ENCODE results near the gene OR13C8.
"Not testable (repeated sequence)": the region's sequence is repeated elsewhere in the genome, so short reads cannot be mapped to it uniquely, and the experiment has no call there.

GRCh38 chr9:104520241-104520640 is 48.7 kb upstream of the OR13C8 start:
- TF ChIP-seq CTCF, POLR2A (IDR thresholded peaks at IDR 0.05): not testable (repeated sequence)
